NT2/D1 (cell line): ENCODE data around the gene LILRA1.

Experiments used
- YY1 ChIP-seq: IDR thresholded peaks from 2 replicates; pipeline ENCODE4 v1.6.1; 2011; ENCODE audit not compliant: insufficient read length, insufficient read depth
- ZNF274 ChIP-seq: IDR thresholded peaks from 2 replicates; pipeline ENCODE4 v1.6.1; 2011; ENCODE audit warnings: mild to moderate bottlenecking, low read depth, low read length

- no peak for TF ChIP-seq YY1
- no peak for TF ChIP-seq ZNF274
These were observed 1.3 kb downstream of the LILRA1 start for GRCh38 chr19:54594737-54595136.
